Testis (tissue), 2 donors: ENCODE data around the gene LRRC45.

Experiments
- CTCF ChIP-seq, 3 experiments: fragments of 450-650 bp in 2 of 3; fragments of 200-600 bp in 1 of 3; sonication (generic) in 1 of 3; IDR thresholded peaks; one replicate each; pipeline ENCODE4 v1.5.1; 2016 to 2019; ENCODE audit warnings: antibody characterized with exemption in 3 of 3, mild to moderate bottlenecking in 2 of 3, moderate library complexity in 1 of 3
- POLR2A ChIP-seq: fragments of 450-650 bp; IDR thresholded peaks from one replicate; pipeline ENCODE4 v1.6.1; 2017; ENCODE audit warnings: antibody characterized with exemption, mild to moderate bottlenecking, moderate library complexity

GRCh38 chr17:82036634-82037091 is 13.6 kb downstream of the LRRC45 start:
- no peak for TF ChIP-seq CTCF (IDR thresholded peaks at IDR 0.05)
- TF ChIP-seq POLR2A = no peak
